Peyer's patch (tissue), 4 donors: ENCODE measurements around the gene OCEL1. TPM values are rescaled to one million over a fixed set of nuclear protein-coding genes. Genes with fewer than 3 reads are reported as not detected.

Source experiments
- DNase-seq, 3 donors: peaks; one replicate each; pipeline ENCODE4 v3.0.0-alpha.2; 2017 to 2019
- H3K27ac ChIP-seq, 4 donors: fragments of 200-600 bp; sonication (generic); one replicate each; pipeline ENCODE4 v1.5.1; 2016 to 2019
- H3K27me3 ChIP-seq, 2 donors: fragments of 200-600 bp; sonication (generic); one replicate each; pipeline ENCODE4 v1.5.1; 2019
- H3K36me3 ChIP-seq, 3 donors: fragments of 200-600 bp; sonication (generic); one replicate each; pipeline ENCODE4 v1.5.1; 2016 to 2019
- H3K4me1 ChIP-seq, 4 donors: fragments of 200-600 bp; sonication (generic); one replicate each; pipeline ENCODE4 v1.5.1; 2016 to 2019
- H3K4me3 ChIP-seq, 4 donors: fragments of 200-600 bp; sonication (generic); 1 replicate in 3 of 4; 2 replicates in 1 of 4; pipeline ENCODE4 v1.5.1; 2016 to 2019; ENCODE audit warnings: mild to moderate bottlenecking in 1 of 4
- H3K9me3 ChIP-seq, 4 donors: fragments of 200-600 bp; sonication (generic); one replicate each; pipeline ENCODE4 v1.5.1; 2016 to 2019; ENCODE audit warnings: mild to moderate bottlenecking in 1 of 4
- POLR2A ChIP-seq, 2 donors: fragments of 450-650 bp; IDR thresholded peaks; one replicate each; pipeline ENCODE4 v1.5.1; 2017; ENCODE audit warnings: antibody characterized with exemption in 2 of 2, mild to moderate bottlenecking in 2 of 2, moderate library complexity in 2 of 2
- total RNA-seq, 4 donors: library from RNA; depleted of rRNA; stranded (reverse); fragments of >200 nt; gene quantifications; one replicate each; pipeline ENCODE4 v1.1.0, GENCODE V29; 2016
- TF ChIP-seq, protein P1 (sequence below), 6 experiments: fragments of 450-650 bp in 4 of 6; fragments of 200-600 bp in 2 of 6; sonication (generic) in 1 of 6; IDR thresholded peaks; one replicate each; pipeline ENCODE4 v1.5.1; 2017 to 2019; ENCODE audit warnings: antibody characterized with exemption in 6 of 6, mild to moderate bottlenecking in 3 of 6, moderate library complexity in 1 of 6

The OCEL1 gene, protein sequence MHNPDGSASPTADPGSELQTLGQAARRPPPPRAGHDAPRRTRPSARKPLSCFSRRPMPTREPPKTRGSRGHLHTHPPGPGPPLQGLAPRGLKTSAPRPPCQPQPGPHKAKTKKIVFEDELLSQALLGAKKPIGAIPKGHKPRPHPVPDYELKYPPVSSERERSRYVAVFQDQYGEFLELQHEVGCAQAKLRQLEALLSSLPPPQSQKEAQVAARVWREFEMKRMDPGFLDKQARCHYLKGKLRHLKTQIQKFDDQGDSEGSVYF
- total RNA-seq: 10 to 100 TPM in 3 of 4 donors, 1 to 10 TPM in 1; 8.3 to 38.5 (median 30.8) TPM

GRCh38 chr19:17226002-17226933 lies at the start of gene OCEL1:
Gene OCEL1 (plus strand): TSS chr19:17226226. CDS start chr19:17226248, 22 bp downstream.
- H3K27me3 ChIP-seq: no peaks in the 10 kb centered on the region
- DNase-seq: peak; percentile 98 to 99 (median 99)
- no peaks in the 10 kb centered on the region for H3K9me3 ChIP-seq
- H3K27ac ChIP-seq: peak within 1 kb of the TSS; percentile 81 to 94 (median 92)
- H3K4me1 ChIP-seq: peaks cover 0 to 9% (median 3%) of the 10 kb centered on the region in 4 donors
- peaks cover 0 to 15% (median 0%) of the 10 kb centered on the region in 3 donors for H3K36me3 ChIP-seq
- peak within 1 kb of the TSS; percentile 50 to 79 (median 68) for H3K4me3 ChIP-seq
- TF ChIP-seq POLR2A (IDR thresholded peaks at IDR 0.05): peak; percentile 71 to 82
- TF ChIP-seq, protein P1, sequence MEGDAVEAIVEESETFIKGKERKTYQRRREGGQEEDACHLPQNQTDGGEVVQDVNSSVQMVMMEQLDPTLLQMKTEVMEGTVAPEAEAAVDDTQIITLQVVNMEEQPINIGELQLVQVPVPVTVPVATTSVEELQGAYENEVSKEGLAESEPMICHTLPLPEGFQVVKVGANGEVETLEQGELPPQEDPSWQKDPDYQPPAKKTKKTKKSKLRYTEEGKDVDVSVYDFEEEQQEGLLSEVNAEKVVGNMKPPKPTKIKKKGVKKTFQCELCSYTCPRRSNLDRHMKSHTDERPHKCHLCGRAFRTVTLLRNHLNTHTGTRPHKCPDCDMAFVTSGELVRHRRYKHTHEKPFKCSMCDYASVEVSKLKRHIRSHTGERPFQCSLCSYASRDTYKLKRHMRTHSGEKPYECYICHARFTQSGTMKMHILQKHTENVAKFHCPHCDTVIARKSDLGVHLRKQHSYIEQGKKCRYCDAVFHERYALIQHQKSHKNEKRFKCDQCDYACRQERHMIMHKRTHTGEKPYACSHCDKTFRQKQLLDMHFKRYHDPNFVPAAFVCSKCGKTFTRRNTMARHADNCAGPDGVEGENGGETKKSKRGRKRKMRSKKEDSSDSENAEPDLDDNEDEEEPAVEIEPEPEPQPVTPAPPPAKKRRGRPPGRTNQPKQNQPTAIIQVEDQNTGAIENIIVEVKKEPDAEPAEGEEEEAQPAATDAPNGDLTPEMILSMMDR (IDR thresholded peaks at IDR 0.05): no peak

DNA sequence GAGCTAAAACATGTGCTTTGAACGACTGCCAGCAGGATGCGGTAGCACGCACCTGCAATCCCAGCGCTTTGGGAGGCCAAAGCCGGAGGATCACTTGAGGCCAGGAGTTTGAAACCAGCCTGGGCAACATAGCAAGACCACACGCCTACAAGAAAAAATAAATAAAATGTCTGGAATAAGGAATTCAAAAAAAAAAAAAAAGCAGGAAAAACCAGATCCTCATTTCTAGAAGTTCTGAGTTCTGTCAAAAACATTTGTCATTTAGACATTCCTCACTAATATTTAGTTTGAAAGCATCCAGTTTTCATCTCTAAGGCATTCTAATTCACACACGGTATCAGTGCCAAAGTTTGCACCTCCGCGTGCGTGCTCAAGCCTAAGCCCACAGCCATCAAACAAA lies 47.7 kb upstream of the OCEL1 start:
- Histone ChIP-seq H3K4me1 (peaks cover 0 to 3% (median 0%) of the 10 kb centered on the region in 4 donors), H3K27me3 (no peaks in the 10 kb centered on the region), H3K9me3 (no peaks in the 10 kb centered on the region), H3K27ac (no peak overlapping the region), H3K4me3 (no peak overlapping the region), H3K36me3 (peaks cover 0 to 84% (median 0%) of the 10 kb centered on the region in 3 donors)
- TF ChIP-seq, protein P1 (IDR thresholded peaks at IDR 0.05): no peak
- TF ChIP-seq POLR2A (IDR thresholded peaks at IDR 0.05): no peak
- DNase-seq: no peak

- H3K36me3 ChIP-seq: peaks cover 0 to 73% (median 0%) of the 10 kb centered on the region in 3 donors
- H3K4me1 ChIP-seq: peaks cover 0 to 5% (median 4%) of the 10 kb centered on the region in 4 donors
- H3K4me3 ChIP-seq: no peak overlapping the region
- H3K27me3 ChIP-seq: no peaks in the 10 kb centered on the region
- H3K9me3 ChIP-seq: no peaks in the 10 kb centered on the region
- H3K27ac ChIP-seq: peak overlapping the region in 1 of 4 donors; percentile 52
- TF ChIP-seq, protein P1 (IDR thresholded peaks at IDR 0.05): no peak
- no peak for TF ChIP-seq POLR2A (IDR thresholded peaks at IDR 0.05)
- DNase-seq: no peak
These were observed 44.9 kb upstream of the OCEL1 start for GRCh38 chr19:17180997-17181702.

DNA sequence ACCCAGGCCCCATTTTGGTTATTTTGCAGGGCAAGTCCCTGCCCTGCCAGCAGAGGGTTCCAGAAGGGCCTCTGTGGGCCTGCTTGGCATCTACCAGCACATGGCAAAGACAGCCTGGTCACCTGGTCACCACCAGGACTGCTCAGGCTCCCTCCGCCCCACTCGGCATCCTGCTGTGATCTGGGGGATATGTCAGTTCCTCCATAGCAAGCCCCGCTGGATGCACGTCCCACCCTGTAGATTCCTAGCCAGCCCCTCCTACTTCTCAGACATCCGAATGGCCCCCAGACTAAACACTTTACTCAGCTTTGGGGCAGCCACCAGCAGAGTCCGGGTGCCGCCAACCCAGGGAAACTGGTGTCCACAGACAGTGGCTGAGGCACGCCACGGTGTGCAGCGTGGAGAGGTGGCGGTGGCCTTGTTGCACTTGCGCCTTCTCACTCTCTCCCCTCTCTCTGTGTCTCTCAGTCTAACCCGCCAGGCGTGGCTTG lies 42.7 kb upstream of the OCEL1 start:
- Histone ChIP-seq H3K36me3 (peaks cover 0 to 74% (median 0%) of the 10 kb centered on the region in 3 donors), H3K27ac (peak overlapping the region in 3 of 4 donors; percentile 42 to 81 (median 54)), H3K4me3 (peak overlapping the region in 1 of 4 donors; percentile 33), H3K9me3 (no peaks in the 10 kb centered on the region), H3K4me1 (peaks cover 0 to 5% (median 4%) of the 10 kb centered on the region in 4 donors), H3K27me3 (no peaks in the 10 kb centered on the region)
- TF ChIP-seq, protein P1 (IDR thresholded peaks at IDR 0.05): no peak
- TF ChIP-seq POLR2A (IDR thresholded peaks at IDR 0.05): no peak
- peak in 1 of 3 donors; percentile 31 for DNase-seq

DNA sequence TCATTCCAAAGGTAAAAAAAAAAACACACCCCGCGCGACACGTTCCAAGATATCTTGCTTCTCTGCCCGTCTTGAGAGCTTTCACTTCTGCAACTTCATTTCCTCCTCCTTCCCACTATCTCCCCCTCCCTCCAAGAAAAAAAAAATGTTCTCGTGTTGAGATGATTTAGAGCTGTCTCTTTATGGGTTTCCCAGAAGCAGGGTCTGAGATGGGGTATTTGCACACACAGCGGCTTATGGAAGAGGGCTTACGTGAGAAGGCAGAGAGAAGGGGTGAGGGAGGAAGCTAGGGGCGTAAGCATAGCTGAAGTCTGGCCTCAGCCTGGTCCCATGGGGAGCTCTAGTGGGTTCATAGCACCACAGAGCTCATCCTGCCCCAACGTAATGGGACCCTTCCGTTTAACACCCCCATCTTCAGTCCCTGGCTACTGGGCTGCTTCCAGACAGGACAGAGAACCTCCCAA lies 42.1 kb upstream of the OCEL1 start:
- H3K36me3 ChIP-seq: peaks cover 0 to 76% (median 0%) of the 10 kb centered on the region in 3 donors
- peak in 1 of 3 donors; percentile 40 for DNase-seq
- H3K27me3 ChIP-seq: no peaks in the 10 kb centered on the region
- peak overlapping the region; percentile 42 to 81 (median 54) for H3K27ac ChIP-seq
- H3K4me3 ChIP-seq: peak overlapping the region in 2 of 4 donors; percentile 6 to 33
- TF ChIP-seq, protein P1 (IDR thresholded peaks at IDR 0.05): no peak
- TF ChIP-seq POLR2A (IDR thresholded peaks at IDR 0.05): no peak
- H3K4me1 ChIP-seq: peaks cover 0 to 5% (median 4%) of the 10 kb centered on the region in 4 donors
- no peaks in the 10 kb centered on the region for H3K9me3 ChIP-seq
